Psoas muscle (tissue), 8 donors: ENCODE measurements around the gene RBM48. TPM values are rescaled to one million over a fixed set of nuclear protein-coding genes. Genes with fewer than 3 reads are reported as not detected.

ENCODE experiments used
- ATAC-seq, 4 donors: fragments of 200-7000 bp; cut with Tn5 transposase; one replicate each; pipeline ENCODE4 v1.9.1; 2020; ENCODE audit warnings: moderate library complexity in 3 of 4, mild to moderate bottlenecking in 2 of 4
- DNase-seq, 2 donors: peaks; one replicate each; pipeline ENCODE4 v3.0.0-alpha.2; 2020
- H3K27ac ChIP-seq: fragments of 200-600 bp; one replicate; pipeline ENCODE4 v1.8.0; 2022
- H3K27me3 ChIP-seq, 3 donors: fragments of 200-600 bp in 1 of 3; one replicate each; pipeline versions ENCODE4 v1.6.1 to v1.8.0; 2013 to 2022; ENCODE audit warnings: low read length in 2 of 3, mild to moderate bottlenecking in 2 of 3, moderate library complexity in 1 of 3; ENCODE audit not compliant: insufficient read depth in 3 of 3
- H3K36me3 ChIP-seq, 2 donors: fragments of 200-600 bp in 1 of 2; one replicate each; pipeline versions ENCODE4 v1.6.1 to v1.8.0; 2013 to 2022; ENCODE audit warnings: low read depth in 1 of 2, mild to moderate bottlenecking in 1 of 2, moderate library complexity in 1 of 2; ENCODE audit not compliant: insufficient read depth in 1 of 2
- H3K4me1 ChIP-seq: fragments of 200-600 bp; one replicate; pipeline ENCODE4 v1.8.0; 2022
- H3K4me3 ChIP-seq: fragments of 200-600 bp; one replicate; pipeline ENCODE4 v1.8.0; 2022; ENCODE audit warnings: mild to moderate bottlenecking
- H3K9me3 ChIP-seq: fragments of 200-600 bp; one replicate; pipeline ENCODE4 v1.8.0; 2022
- WGBS, 3 donors: extraction: QIAGEN DNeasy Blood & Tissue Kit; methylation state at CpG; one replicate each; pipeline versions ENCODE4 v1.1.6 to v1.1.7; 2013; 5-methylcytosine and 5-hydroxymethylcytosine counted together
- intact Hi-C, 2 donors: fragments of 100-400 bp; cut with DNase I; formaldehyde crosslinking; loops; one replicate each; pipeline versions ENCODE4 v1.11.0 to v1.14.2; 2022
- polyA plus RNA-seq, 3 donors: library from polyadenylated mRNA; stranded (reverse); fragments of 200-250 nt; gene quantifications; one replicate each; pipeline ENCODE4 v1.2.3, GENCODE V29; 2013
- total RNA-seq, 4 donors: library from RNA; stranded (reverse); fragmentation: NEBNext Ultra II Directional in 2 of 4; extraction: Animal tissue kit (Norgen Biotek cat#: 25700) in 2 of 4; gene quantifications; one replicate each; pipeline versions ENCODE4 v1.2.1 to v1.2.4, GENCODE V29; 2021 to 2023
- TF ChIP-seq, protein P1 (sequence below): fragments of 200-600 bp; IDR thresholded peaks from one replicate; pipeline ENCODE4 v1.8.0; 2022; ENCODE audit warnings: antibody characterized with exemption
- donor health status: healthy with polysubstance abuse.
- donor health status: DM: no; HTN: no; CAD: no; lungs with moderate emphysema.
- donor health status: Bipolar disorder and iron deficiency.
- donor health status: healthy.
- donor health status: DM: yes; HTN: yes; CAD: no.
- donor health status: DM: no; HTN: no; CAD: no.
- donor health status: DM: no; HTN: no; CAD: no.
- donor health status: DM: yes; HTN: yes; CAD: no.

The RBM48 gene
- total and polyA plus RNA-seq, 7 donors, result 7.7 to 28.0 (median 12.3) TPM

DNA sequence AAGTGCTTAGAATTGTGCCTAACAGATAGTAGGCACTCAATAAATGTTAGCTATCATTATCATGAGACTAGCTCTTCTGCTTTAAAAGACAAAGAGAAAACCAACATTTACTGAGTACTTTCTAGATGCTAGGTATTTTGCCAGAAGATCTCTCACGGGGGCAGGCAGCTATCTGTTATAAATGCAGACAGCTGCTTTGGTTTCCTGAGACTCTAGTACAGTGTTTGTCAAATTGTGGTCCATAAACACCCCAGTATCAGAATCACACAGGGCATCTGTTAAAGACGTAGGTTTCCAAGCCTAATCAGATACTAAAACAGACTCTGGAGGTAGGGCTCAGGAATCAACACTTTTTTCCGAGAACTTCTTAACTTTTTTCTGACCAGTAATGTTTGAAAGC, 47.7 kb downstream of the RBM48 start:
- Histone ChIP-seq H3K4me3 (no peak overlapping the region), H3K36me3 (peaks cover 10 to 96% of the 10 kb centered on the region in 2 donors), H3K9me3 (no peaks in the 10 kb centered on the region), H3K4me1 (no peaks in the 10 kb centered on the region), H3K27ac (no peak overlapping the region), H3K27me3 (no peaks in the 10 kb centered on the region)
- 78 to 82% (median 80%) methylated on average over 3 of the region's 3 CpGs for WGBS, 3 donors
- ATAC-seq (no peak), DNase-seq (no peak)
- intact Hi-C loops, result loop anchor here in 1 of 2 donors (10.0 kb wide), 1 partner anchor 361 kb away; no protein-coding TSS in a partner anchor
- TF ChIP-seq, protein P1, sequence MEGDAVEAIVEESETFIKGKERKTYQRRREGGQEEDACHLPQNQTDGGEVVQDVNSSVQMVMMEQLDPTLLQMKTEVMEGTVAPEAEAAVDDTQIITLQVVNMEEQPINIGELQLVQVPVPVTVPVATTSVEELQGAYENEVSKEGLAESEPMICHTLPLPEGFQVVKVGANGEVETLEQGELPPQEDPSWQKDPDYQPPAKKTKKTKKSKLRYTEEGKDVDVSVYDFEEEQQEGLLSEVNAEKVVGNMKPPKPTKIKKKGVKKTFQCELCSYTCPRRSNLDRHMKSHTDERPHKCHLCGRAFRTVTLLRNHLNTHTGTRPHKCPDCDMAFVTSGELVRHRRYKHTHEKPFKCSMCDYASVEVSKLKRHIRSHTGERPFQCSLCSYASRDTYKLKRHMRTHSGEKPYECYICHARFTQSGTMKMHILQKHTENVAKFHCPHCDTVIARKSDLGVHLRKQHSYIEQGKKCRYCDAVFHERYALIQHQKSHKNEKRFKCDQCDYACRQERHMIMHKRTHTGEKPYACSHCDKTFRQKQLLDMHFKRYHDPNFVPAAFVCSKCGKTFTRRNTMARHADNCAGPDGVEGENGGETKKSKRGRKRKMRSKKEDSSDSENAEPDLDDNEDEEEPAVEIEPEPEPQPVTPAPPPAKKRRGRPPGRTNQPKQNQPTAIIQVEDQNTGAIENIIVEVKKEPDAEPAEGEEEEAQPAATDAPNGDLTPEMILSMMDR, result no peak

DNA sequence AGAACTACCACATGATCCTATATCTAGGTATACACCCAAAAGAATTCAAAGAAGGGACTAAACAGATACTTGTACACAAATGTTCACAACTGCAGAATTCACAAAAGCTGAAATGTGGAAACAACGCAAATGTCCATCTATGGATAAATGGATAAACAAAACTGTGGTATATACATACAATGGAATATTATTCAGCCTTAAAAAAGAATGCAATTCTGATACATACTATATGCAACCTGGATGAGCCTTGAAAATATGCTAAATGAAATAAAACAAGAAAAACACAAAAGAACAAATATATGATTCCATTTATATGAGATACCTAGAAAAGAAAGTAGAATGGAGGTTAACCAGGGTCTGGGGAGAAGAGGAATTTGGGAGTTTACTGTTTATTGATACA, 54.4 kb downstream of the RBM48 start:
- no peak for ATAC-seq
- TF ChIP-seq, protein P1, result no peak
- Histone ChIP-seq H3K36me3 (peaks cover 6 to 36% of the 10 kb centered on the region in 2 donors), H3K27me3 (no peaks in the 10 kb centered on the region), H3K4me3 (no peak overlapping the region), H3K4me1 (peaks cover 23% of the 10 kb centered on the region), H3K27ac (no peak overlapping the region), H3K9me3 (no peaks in the 10 kb centered on the region)
- 94 to 100% (median 96%) methylated on average over 1 of the region's 1 CpG for WGBS, 3 donors
- intact Hi-C loops, result loop anchor here in 1 of 2 donors (5.0 kb wide), 1 partner anchor 346 kb away; no protein-coding TSS in a partner anchor
- no peak for DNase-seq

DNA sequence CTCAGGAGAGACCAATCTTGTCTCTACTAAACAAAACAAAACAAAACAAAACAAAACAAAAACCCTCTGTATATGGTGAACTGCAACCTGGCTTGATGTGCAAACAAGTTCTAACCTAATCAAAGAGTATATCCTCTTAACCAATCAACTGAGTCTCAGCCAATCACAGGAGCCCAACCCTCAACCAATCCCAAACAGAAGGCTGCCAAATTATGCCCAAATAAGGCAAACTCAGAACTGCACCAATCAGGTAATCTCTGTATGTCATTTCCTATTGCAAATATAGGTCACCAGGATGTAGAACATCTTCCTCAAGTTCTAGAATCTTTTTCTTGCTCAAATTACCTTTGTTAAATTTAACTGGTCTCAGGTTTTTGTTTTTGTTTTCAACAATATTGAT, 56.4 kb downstream of the RBM48 start:
- Histone ChIP-seq H3K27me3 (no peaks in the 10 kb centered on the region), H3K36me3 (peaks cover 0 to 16% of the 10 kb centered on the region in 2 donors), H3K4me3 (no peak overlapping the region), H3K9me3 (no peaks in the 10 kb centered on the region), H3K27ac (no peak overlapping the region), H3K4me1 (peaks cover 35% of the 10 kb centered on the region)
- intact Hi-C loops, result loop anchor here in 1 of 2 donors (5.0 kb wide), 1 partner anchor 348 kb away; no protein-coding TSS in a partner anchor
- DNase-seq, result no peak
- TF ChIP-seq, protein P1, result no peak
- ATAC-seq, result no peak

DNA sequence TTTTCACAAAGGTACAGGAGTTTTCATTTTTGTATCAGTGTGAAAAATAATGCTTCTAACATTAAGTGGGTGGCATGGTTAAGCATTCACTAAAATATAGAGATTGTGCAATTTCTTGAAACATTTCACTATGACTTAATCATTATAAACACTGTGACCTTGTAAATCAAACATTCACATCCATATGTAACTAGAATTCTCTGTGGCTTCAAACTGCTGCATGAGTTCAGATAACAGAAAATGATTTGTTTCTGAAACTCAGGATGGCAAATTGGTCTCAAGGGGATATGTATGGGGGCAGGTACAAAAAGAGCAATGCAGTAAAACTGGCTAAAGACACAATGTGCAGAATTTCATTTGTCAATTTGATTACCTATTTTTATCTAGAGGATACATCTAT, 57.8 kb downstream of the RBM48 start:
- Histone ChIP-seq H3K36me3 (peaks cover 0 to 1% of the 10 kb centered on the region in 2 donors), H3K27ac (no peak overlapping the region), H3K9me3 (no peaks in the 10 kb centered on the region), H3K27me3 (no peaks in the 10 kb centered on the region), H3K4me1 (peaks cover 35% of the 10 kb centered on the region), H3K4me3 (no peak overlapping the region)
- no peak for DNase-seq
- TF ChIP-seq, protein P1, result no peak
- no peak for ATAC-seq
- intact Hi-C loops, result no loop called here

DNA sequence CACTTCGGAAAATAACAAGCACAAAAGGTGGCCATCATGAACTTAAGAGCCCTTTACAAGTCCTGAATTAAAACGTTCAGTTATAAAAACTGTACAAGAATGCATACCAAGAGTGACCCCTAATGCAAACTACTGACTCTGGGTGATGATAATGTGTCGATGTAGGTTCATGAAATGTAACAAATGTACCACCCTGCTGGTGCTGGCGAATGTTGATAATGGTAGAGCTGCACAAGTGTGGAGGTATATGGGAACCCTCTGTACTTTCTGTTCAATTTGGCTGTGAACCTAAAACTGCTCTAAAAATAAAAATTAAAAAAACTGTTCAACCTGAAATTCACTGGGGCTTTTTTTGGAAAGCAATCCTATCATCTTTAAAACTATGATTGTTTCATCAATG, 58.2 kb downstream of the RBM48 start:
- ATAC-seq, result no peak
- H3K27ac ChIP-seq, result no peak overlapping the region

More for the DNA sequence above, 58.2 kb downstream of the RBM48 start:
- TF ChIP-seq, protein P1, result no peak
- 29 to 53% (median 41%) methylated on average over 4 of the region's 4 CpGs for WGBS, 3 donors
- Histone ChIP-seq H3K36me3 (no peaks in the 10 kb centered on the region), H3K27me3 (no peaks in the 10 kb centered on the region), H3K4me1 (peaks cover 35% of the 10 kb centered on the region), H3K9me3 (no peaks in the 10 kb centered on the region), H3K4me3 (no peak overlapping the region)
- no peak for DNase-seq
- intact Hi-C loops, result no loop called here
